GM12864 (cell line): ENCODE results near the gene KCNN3.

Source experiments
- DNase-seq: peaks from one replicate; pipeline ENCODE4 v3.0.0-alpha.2; 2011; ENCODE audit warnings: low read depth
- H3K4me3 ChIP-seq: 2 replicates; pipeline ENCODE4 v1.5.1; 2011; ENCODE audit warnings: mild to moderate bottlenecking, low read depth, low read length, control low read depth
- TF ChIP-seq, protein P1 (sequence below): IDR thresholded peaks from 2 replicates; pipeline ENCODE4 v1.5.1; 2011; ENCODE audit warnings: low read depth, mild to moderate bottlenecking, moderate library complexity, low read length, control low read depth, inconsistent platforms; ENCODE audit errors: missing control alignments

Gene KCNN3

DNA sequence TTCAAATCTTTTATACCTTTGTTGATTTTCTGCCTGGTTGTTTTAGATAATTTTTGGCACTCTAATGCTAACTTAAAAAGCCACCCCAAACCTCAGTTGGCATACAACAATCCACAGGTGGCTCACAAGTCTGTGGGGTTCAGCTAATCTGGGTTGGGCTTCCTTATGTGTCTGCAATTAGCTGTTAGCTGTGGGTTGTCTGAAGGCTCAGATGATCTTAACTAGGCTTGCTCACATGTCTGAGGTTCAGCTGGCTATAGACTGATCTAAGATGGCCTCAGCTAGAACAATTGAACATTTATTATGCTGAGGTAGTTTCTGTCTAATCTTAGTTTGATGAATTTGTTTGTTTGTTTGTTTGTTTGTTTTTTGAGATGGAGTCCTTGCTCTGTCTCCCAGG, 217.2 kb downstream of the KCNN3 start:
- H3K4me3 ChIP-seq, result no peak overlapping the region
- TF ChIP-seq, protein P1, sequence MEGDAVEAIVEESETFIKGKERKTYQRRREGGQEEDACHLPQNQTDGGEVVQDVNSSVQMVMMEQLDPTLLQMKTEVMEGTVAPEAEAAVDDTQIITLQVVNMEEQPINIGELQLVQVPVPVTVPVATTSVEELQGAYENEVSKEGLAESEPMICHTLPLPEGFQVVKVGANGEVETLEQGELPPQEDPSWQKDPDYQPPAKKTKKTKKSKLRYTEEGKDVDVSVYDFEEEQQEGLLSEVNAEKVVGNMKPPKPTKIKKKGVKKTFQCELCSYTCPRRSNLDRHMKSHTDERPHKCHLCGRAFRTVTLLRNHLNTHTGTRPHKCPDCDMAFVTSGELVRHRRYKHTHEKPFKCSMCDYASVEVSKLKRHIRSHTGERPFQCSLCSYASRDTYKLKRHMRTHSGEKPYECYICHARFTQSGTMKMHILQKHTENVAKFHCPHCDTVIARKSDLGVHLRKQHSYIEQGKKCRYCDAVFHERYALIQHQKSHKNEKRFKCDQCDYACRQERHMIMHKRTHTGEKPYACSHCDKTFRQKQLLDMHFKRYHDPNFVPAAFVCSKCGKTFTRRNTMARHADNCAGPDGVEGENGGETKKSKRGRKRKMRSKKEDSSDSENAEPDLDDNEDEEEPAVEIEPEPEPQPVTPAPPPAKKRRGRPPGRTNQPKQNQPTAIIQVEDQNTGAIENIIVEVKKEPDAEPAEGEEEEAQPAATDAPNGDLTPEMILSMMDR, result no peak
- no peak for DNase-seq
